Adrenal gland (tissue), 12 donors: ENCODE data around the gene MLIP. TPM values are rescaled to one million over a fixed set of nuclear protein-coding genes. Genes with fewer than 3 reads are reported as not detected.

Experiments used
- DNase-seq, 7 donors: peaks; one replicate each; pipeline ENCODE4 v3.0.0-alpha.2; 2019 to 2020
- H3K27ac ChIP-seq, 5 donors: fragments of 200-600 bp; sonication (generic) in 4 of 5; 1 replicate in 3 of 5; 2 replicates in 2 of 5; pipeline versions ENCODE4 v1.5.1 to v1.8.0; 2016 to 2020; ENCODE audit warnings: mild to moderate bottlenecking in 1 of 5
- H3K27me3 ChIP-seq: fragments of 200-600 bp; 2 replicates; pipeline ENCODE4 v1.8.0; 2021
- H3K36me3 ChIP-seq, 2 donors: fragments of 200-600 bp; replicated peaks in 1 of 2; 1 replicate in 1 of 2; 2 replicates in 1 of 2; pipeline versions ENCODE4 v1.5.1 to v1.8.0; 2018 to 2022
- H3K4me1 ChIP-seq, 2 donors: fragments of 200-600 bp; replicated peaks in 1 of 2; 1 replicate in 1 of 2; 2 replicates in 1 of 2; pipeline versions ENCODE4 v1.5.1 to v1.8.0; 2018 to 2021
- H3K4me3 ChIP-seq, 4 donors: fragments of 200-600 bp; sonication (generic) in 3 of 4; one replicate each; pipeline ENCODE4 v1.5.1; 2016 to 2018
- H3K9me3 ChIP-seq, 3 donors: fragments of 200-600 bp; sonication (generic) in 1 of 3; replicated peaks in 1 of 3; 1 replicate in 2 of 3; 2 replicates in 1 of 3; pipeline versions ENCODE4 v1.5.1 to v1.8.0; 2016 to 2021
- POLR2A ChIP-seq, 2 donors: fragments of 450-650 bp; IDR thresholded peaks; one replicate each; pipeline ENCODE4 v1.6.1; 2017; ENCODE audit warnings: antibody characterized with exemption in 2 of 2, mild to moderate bottlenecking in 2 of 2, moderate library complexity in 1 of 2
- WGBS, 4 donors: extraction: QIAGEN DNeasy Blood & Tissue Kit in 2 of 4; methylation state at CpG; one replicate each; pipeline versions ENCODE4 v1.1.5 to v1.1.7; 2013 to 2017; 5-methylcytosine and 5-hydroxymethylcytosine counted together
- intact Hi-C, 2 donors: fragments of 100-400 bp; cut with DNase I; formaldehyde crosslinking; loops; one replicate each; pipeline versions ENCODE4 v1.14.1 to v1.15.0; 2022 to 2023
- polyA plus RNA-seq, 3 donors: library from polyadenylated mRNA; stranded (reverse); fragments of 200-250 nt in 2 of 3; fragments of 350-450 nt in 1 of 3; fragmentation: Illumina TruSeq in 1 of 3; extraction: RNeasy Lipid Tissue Mini Kit (QIAGEN cat#74804) in 1 of 3; gene quantifications; one replicate each; pipeline ENCODE4 v1.2.3, GENCODE V29; 2013 to 2014
- total RNA-seq, 9 donors: library from RNA; depleted of rRNA in 4 of 9; stranded (reverse); fragments of >200 nt in 4 of 9; fragments of 120-200 nt in 1 of 9; fragmentation: NEBNext Ultra II Directional in 1 of 9; extraction: Animal tissue kit (Norgen Biotek cat#: 25700) in 1 of 9; gene quantifications; one replicate each; pipeline versions ENCODE4 v1.1.0 to v1.2.4, GENCODE V29; 2013 to 2023
- TF ChIP-seq, protein P1 (sequence below), 6 experiments: fragments of 450-650 bp in 4 of 6; fragments of 200-600 bp in 2 of 6; sonication (generic) in 1 of 6; IDR thresholded peaks; 1 replicate in 5 of 6; 2 replicates in 1 of 6; pipeline versions ENCODE4 v1.5.1 to v1.8.0; 2016 to 2021; ENCODE audit warnings: antibody characterized with exemption in 6 of 6, mild to moderate bottlenecking in 2 of 6, moderate library complexity in 1 of 6
- donor health status: healthy with polysubstance abuse.
- donor health status: Bipolar disorder and iron deficiency.
- donor health status: DM: yes; HTN: yes; CAD: no.
- donor health status: DM: no; HTN: no; CAD: no.
- donor health status: DM: no; HTN: no; CAD: no.
- donor health status: DM: yes; HTN: yes; CAD: no.

The MLIP gene
- total and polyA plus RNA-seq, 12 donors, result 0.88 to 9.6 (median 5.0) TPM

DNA sequence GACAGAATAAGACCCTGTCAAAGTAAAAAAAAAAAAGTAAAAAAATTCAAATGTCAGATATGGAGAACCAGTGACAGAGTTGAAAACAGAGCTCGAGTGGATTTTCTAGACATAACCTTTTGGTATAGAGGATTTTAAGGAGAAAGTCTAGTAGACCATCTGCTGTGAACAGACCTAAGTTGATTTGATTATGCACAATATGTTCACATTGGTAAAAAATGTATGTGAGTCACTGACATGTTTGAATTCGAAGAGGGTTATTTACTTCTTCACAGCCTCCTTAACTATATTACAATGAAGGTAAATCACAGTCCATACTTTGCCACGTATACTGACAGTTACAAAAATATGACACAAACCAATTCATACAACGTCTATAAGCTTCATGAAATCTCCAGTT is 204.4 kb downstream of the MLIP start:
- 66 to 76% (median 74%) methylated on average over 4 of the region's 4 CpGs for WGBS, 4 donors
- no peaks in the 10 kb centered on the region for H3K36me3 ChIP-seq
- no peak overlapping the region for H3K4me3 ChIP-seq
- no peaks in the 10 kb centered on the region for H3K9me3 ChIP-seq
- TF ChIP-seq, protein P1, sequence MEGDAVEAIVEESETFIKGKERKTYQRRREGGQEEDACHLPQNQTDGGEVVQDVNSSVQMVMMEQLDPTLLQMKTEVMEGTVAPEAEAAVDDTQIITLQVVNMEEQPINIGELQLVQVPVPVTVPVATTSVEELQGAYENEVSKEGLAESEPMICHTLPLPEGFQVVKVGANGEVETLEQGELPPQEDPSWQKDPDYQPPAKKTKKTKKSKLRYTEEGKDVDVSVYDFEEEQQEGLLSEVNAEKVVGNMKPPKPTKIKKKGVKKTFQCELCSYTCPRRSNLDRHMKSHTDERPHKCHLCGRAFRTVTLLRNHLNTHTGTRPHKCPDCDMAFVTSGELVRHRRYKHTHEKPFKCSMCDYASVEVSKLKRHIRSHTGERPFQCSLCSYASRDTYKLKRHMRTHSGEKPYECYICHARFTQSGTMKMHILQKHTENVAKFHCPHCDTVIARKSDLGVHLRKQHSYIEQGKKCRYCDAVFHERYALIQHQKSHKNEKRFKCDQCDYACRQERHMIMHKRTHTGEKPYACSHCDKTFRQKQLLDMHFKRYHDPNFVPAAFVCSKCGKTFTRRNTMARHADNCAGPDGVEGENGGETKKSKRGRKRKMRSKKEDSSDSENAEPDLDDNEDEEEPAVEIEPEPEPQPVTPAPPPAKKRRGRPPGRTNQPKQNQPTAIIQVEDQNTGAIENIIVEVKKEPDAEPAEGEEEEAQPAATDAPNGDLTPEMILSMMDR (IDR thresholded peaks at IDR 0.05), result no peak
- no peak for TF ChIP-seq POLR2A (IDR thresholded peaks at IDR 0.05)
- no peaks in the 10 kb centered on the region for H3K27me3 ChIP-seq
- DNase-seq, result no peak
- H3K4me1 ChIP-seq, result no peaks in the 10 kb centered on the region
- intact Hi-C loops, result no loop called here
- no peak overlapping the region for H3K27ac ChIP-seq

Other genes starting within 250 kb of the MLIP start
- gene TINAG, start 197.0 kb downstream of the MLIP start, total RNA-seq, result not detected
- gene TINAG, start 197.0 kb downstream of the MLIP start, polyA plus RNA-seq, result not detected